ENCODE results near the gene XAB2. TPM values are rescaled to one million over a fixed set of nuclear protein-coding genes. Genes with fewer than 3 reads are reported as not detected.

Gene XAB2
- total RNA-seq, 1 experiment from 2014 or later, result 84.4 TPM

- Histone ChIP-seq H3K9me2 (replicated peaks; ENCODE audit: low read length) (no peaks in the 10 kb centered on the region), H3K9me3 (ENCODE audit: low read length) (no peaks in the 10 kb centered on the region), H3F3A (ENCODE audit: low read length, unreplicated experiment) (no peaks in the 10 kb centered on the region), H3K27ac (ENCODE audit: low read length) (no peak overlapping the region), H3K4me2 (ENCODE audit: low read length) (peak overlapping the region; percentile 46), H3K36me3 (ENCODE audit: low read depth, low read length) (no peaks in the 10 kb centered on the region), H3K79me2 (ENCODE audit: low read length) (no peaks in the 10 kb centered on the region), H2AFZ (ENCODE audit: low read length) (peak overlapping the region; percentile 67), H3K4me1 (ENCODE audit: insufficient read depth, low read length) (peaks cover 7% of the 10 kb centered on the region; the same call in 1 of the 2 replicates), H3K4me3 (ENCODE audit: low read length) (no peak overlapping the region), H4K20me1 (ENCODE audit: low read length) (no peaks in the 10 kb centered on the region), H3K9ac (ENCODE audit: low read length) (no peak overlapping the region), H3K27me3 (ENCODE audit: low read length) (peaks cover 8% of the 10 kb centered on the region; the same call in 1 of the 2 replicates)
- DNase-seq (peak; percentile 87), ATAC-seq (peak; percentile 97)
- BruUV-seq (replicated peaks), result no TSS peak
- POLR2A ChIA-PET (ENCODE audit: unreplicated experiment), result interaction anchor here (0.6 kb wide), 1 partner anchor 41 kb away, joined by 3 read pairs; no protein-coding TSS in a partner anchor
- TF ChIP-seq EZH2phosphoT487 (IDR thresholded peaks at IDR 0.05; ENCODE audit: borderline replicate concordance, low read length), result no peak
- TF ChIP-seq CTCF (conservative IDR thresholded peaks at IDR 0.05; ENCODE audit: low read depth, low read length), result no peak
- TF ChIP-seq EZH2 (IDR thresholded peaks at IDR 0.05; ENCODE audit: low read length, unreplicated experiment), result no peak
- intact Hi-C loops (cut with micrococcal nuclease), result no loop called here
- CTCF ChIA-PET, result interaction anchor here (1.3 kb wide), 1 partner anchor 106 kb away, joined by 7 read pairs; no protein-coding TSS in a partner anchor
Measured at GRCh38 chr19:7674010-7675005, 45.0 kb upstream of the XAB2 start.

GRCh38 chr19:7672522-7672921, 43.2 kb upstream of the XAB2 start:
- H3F3A ChIP-seq (ENCODE audit: low read length, unreplicated experiment), result no peaks in the 10 kb centered on the region
- intact Hi-C loops (cut with micrococcal nuclease), result no loop called here
- H3K9me3 ChIP-seq (ENCODE audit: low read length), result no peaks in the 10 kb centered on the region
- H3K27ac ChIP-seq (ENCODE audit: low read length), result no peak overlapping the region
- H3K4me2 ChIP-seq (ENCODE audit: low read length), result no peak overlapping the region
- ChIA-PET POLR2A (ENCODE audit: unreplicated experiment) (no interaction called here), CTCF (no interaction called here)
- BruUV-seq (replicated peaks), result no TSS peak
- H3K79me2 ChIP-seq (ENCODE audit: low read length), result no peaks in the 10 kb centered on the region
- H3K27me3 ChIP-seq (ENCODE audit: low read length), result peaks cover 8% of the 10 kb centered on the region; the same call in 1 of the 2 replicates
- DNase-seq (no peak), ATAC-seq (no peak)
- H3K9me2 ChIP-seq (replicated peaks; ENCODE audit: low read length), result no peaks in the 10 kb centered on the region
- H3K9ac ChIP-seq (ENCODE audit: low read length), result no peak overlapping the region
- no peaks in the 10 kb centered on the region for H4K20me1 ChIP-seq (ENCODE audit: low read length)
- no peak overlapping the region for H2AFZ ChIP-seq (ENCODE audit: low read length)
- H3K4me1 ChIP-seq (ENCODE audit: insufficient read depth, low read length), result 0 out of 2 replicates have a peak, but pooled peaks cover 3% of the 10 kb centered on the region
- no peak for TF ChIP-seq EZH2 (IDR thresholded peaks at IDR 0.05; ENCODE audit: low read length, unreplicated experiment)
- no peak for TF ChIP-seq CTCF (conservative IDR thresholded peaks at IDR 0.05; ENCODE audit: low read depth, low read length)
- no peak for TF ChIP-seq EZH2phosphoT487 (IDR thresholded peaks at IDR 0.05; ENCODE audit: borderline replicate concordance, low read length)
- no peaks in the 10 kb centered on the region for H3K36me3 ChIP-seq (ENCODE audit: low read depth, low read length)
- no peak overlapping the region for H3K4me3 ChIP-seq (ENCODE audit: low read length)

All from PC-3 (cell line).